MM.1S (cell line): ENCODE data around the gene DLEC1.

ENCODE experiments used
- DNase-seq: peaks from one replicate; pipeline ENCODE4 v3.0.0-alpha.2; 2015
- H2AFZ ChIP-seq: fragments of 300-600 bp; sonication (generic); 2 replicates; pipeline ENCODE4 v1.6.0; 2016; ENCODE audit warnings: antibody characterized with exemption, low read length
- H3F3A ChIP-seq: fragments of 300-600 bp; sonication (generic); 2 replicates; pipeline ENCODE4 v1.6.1; 2016; ENCODE audit warnings: mild to moderate bottlenecking, antibody characterized with exemption, low read length, moderate library complexity, mixed read lengths; ENCODE audit not compliant: insufficient read depth
- H3K27ac ChIP-seq: fragments of 300-600 bp; sonication (generic); 2 replicates; pipeline ENCODE4 v1.5.1; 2016; ENCODE audit warnings: mild to moderate bottlenecking, low read length
- H3K27me3 ChIP-seq: fragments of 300-600 bp; sonication (generic); replicated peaks from 2 replicates; pipeline ENCODE4 v1.6.0; 2016; ENCODE audit warnings: low read length; ENCODE audit not compliant: insufficient read depth
- H3K36me3 ChIP-seq: fragments of 300-600 bp; sonication (generic); replicated peaks from 2 replicates; pipeline ENCODE4 v1.6.1; 2016; ENCODE audit warnings: mild to moderate bottlenecking, low read length, mixed read lengths; ENCODE audit not compliant: insufficient read depth
- H3K4me1 ChIP-seq: fragments of 300-600 bp; sonication (generic); 2 replicates; pipeline ENCODE4 v1.6.1; 2016; ENCODE audit warnings: low read length, mixed read lengths
- H3K4me2 ChIP-seq: fragments of 300-600 bp; sonication (generic); 2 replicates; pipeline ENCODE4 v1.6.0; 2016; ENCODE audit warnings: low read depth, low read length
- H3K4me3 ChIP-seq: fragments of 300-600 bp; sonication (generic); 2 replicates; pipeline ENCODE4 v1.5.1; 2016; ENCODE audit warnings: low read length, mixed read lengths
- H3K79me2 ChIP-seq: fragments of 300-600 bp; sonication (generic); 2 replicates; pipeline ENCODE4 v1.6.1; 2016; ENCODE audit warnings: mixed run types, low read length, mixed read lengths
- H3K9ac ChIP-seq: fragments of 300-600 bp; sonication (generic); 2 replicates; pipeline ENCODE4 v1.6.1; 2016; ENCODE audit warnings: low read length, mixed read lengths
- H3K9me2 ChIP-seq: fragments of 300-600 bp; sonication (generic); replicated peaks from 2 replicates; pipeline ENCODE4 v1.6.1; 2016; ENCODE audit warnings: mild to moderate bottlenecking, low read length, mixed read lengths; ENCODE audit not compliant: insufficient read depth
- H3K9me3 ChIP-seq: fragments of 300-600 bp; sonication (generic); replicated peaks from 2 replicates; pipeline ENCODE4 v1.6.1; 2016; ENCODE audit warnings: mild to moderate bottlenecking, low read length, mixed read lengths; ENCODE audit not compliant: insufficient read depth
- H4K20me1 ChIP-seq: fragments of 300-600 bp; sonication (generic); 2 replicates; pipeline ENCODE4 v1.6.1; 2016; ENCODE audit warnings: mild to moderate bottlenecking, low read length, moderate library complexity, mixed read lengths; ENCODE audit not compliant: insufficient read depth
- EZH2 ChIP-seq: fragments of 300-600 bp; sonication (generic); optimal IDR thresholded peaks from 2 replicates; pipeline ENCODE3; 2017; ENCODE audit warnings: low read depth, mild to moderate bottlenecking, antibody characterized with exemption, low read length, mixed read lengths
- EZH2phosphoT487 ChIP-seq: fragments of 300-600 bp; sonication (generic); IDR thresholded peaks from 2 replicates; pipeline ENCODE4 v1.6.1; 2018; ENCODE audit warnings: antibody characterized with exemption, low read length
- TF ChIP-seq, protein P1 (sequence below): fragments of 300-600 bp; sonication (generic); IDR thresholded peaks from 2 replicates; pipeline ENCODE4 v1.5.1; 2016; ENCODE audit warnings: antibody characterized with exemption, low read length, mixed read lengths

The DLEC1 gene

DNA sequence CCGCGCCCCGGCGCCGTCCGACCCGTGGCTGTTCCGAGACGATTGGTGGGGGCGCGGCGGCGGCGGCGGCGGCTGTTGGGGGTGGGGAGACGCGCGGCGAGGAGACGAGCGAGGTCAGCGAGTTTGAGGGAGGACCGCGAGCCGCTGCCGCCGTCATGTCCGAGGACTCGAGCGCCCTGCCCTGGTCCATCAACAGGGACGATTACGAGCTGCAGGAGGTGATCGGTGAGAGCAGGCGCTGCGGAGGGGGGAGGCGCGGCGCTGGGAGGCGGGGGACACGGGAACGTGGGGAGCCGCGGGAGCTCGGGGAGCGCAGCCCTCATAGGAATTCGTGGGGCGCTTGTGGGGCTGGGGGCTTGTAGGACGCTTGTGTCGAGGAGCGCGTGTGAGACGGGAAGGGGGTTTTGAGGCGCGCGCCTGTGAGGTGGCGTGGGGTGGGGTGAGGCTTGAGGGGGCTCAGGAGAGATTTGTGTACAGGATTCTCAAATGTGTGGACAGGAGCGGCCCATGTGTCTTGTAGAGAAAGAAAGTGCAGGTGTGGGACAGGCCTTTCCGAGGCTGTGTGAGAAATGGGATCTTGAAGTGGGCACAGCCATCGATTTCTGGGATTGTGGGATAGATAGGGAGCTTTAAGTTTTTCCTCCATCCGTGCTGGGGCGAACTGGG, 126.8 kb downstream of the DLEC1 start:
- Histone ChIP-seq H4K20me1 (no peaks in the 10 kb centered on the region), H3K4me3 (peak overlapping the region; percentile 87), H3K4me1 (no peaks in the 10 kb centered on the region), H3K4me2 (peak overlapping the region; percentile 65), H3K9me3 (no peaks in the 10 kb centered on the region), H3K9ac (peak overlapping the region; percentile 91), H3K27me3 (no peaks in the 10 kb centered on the region), H3K79me2 (peaks cover 53% of the 10 kb centered on the region), H3K9me2 (no peaks in the 10 kb centered on the region), H2AFZ (peak overlapping the region; percentile 74), H3K27ac (peak overlapping the region; percentile 91; the same call in 1 of the 2 replicates), H3K36me3 (no peaks in the 10 kb centered on the region), H3F3A (peaks cover 6% of the 10 kb centered on the region)
- no peak for DNase-seq
- no peak for TF ChIP-seq EZH2
- TF ChIP-seq EZH2phosphoT487 = no peak
- TF ChIP-seq, protein P1, sequence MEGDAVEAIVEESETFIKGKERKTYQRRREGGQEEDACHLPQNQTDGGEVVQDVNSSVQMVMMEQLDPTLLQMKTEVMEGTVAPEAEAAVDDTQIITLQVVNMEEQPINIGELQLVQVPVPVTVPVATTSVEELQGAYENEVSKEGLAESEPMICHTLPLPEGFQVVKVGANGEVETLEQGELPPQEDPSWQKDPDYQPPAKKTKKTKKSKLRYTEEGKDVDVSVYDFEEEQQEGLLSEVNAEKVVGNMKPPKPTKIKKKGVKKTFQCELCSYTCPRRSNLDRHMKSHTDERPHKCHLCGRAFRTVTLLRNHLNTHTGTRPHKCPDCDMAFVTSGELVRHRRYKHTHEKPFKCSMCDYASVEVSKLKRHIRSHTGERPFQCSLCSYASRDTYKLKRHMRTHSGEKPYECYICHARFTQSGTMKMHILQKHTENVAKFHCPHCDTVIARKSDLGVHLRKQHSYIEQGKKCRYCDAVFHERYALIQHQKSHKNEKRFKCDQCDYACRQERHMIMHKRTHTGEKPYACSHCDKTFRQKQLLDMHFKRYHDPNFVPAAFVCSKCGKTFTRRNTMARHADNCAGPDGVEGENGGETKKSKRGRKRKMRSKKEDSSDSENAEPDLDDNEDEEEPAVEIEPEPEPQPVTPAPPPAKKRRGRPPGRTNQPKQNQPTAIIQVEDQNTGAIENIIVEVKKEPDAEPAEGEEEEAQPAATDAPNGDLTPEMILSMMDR = no peak

DNA sequence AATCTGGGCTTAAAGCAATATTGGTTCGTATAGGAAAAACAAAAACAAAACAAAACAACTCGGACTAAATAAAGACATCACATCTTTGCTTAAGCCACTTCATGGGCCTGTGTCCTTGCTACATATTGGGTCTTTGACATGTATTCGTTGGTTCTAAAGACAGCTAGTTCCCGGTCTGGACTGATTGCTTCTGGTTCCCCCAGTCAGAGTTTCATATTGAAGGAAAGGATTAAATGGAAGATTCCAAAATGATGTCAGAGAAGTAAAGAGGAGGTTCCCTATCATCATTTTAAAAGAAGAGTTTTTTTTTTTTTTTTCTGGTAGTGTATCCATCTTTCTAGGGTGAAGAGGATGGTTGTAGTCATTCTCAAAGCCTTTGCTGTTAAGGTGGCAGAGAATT, 128.6 kb downstream of the DLEC1 start:
- no peak overlapping the region for H2AFZ ChIP-seq
- no peaks in the 10 kb centered on the region for H3K9me2 ChIP-seq
- no peaks in the 10 kb centered on the region for H3K36me3 ChIP-seq
- H3K4me2 ChIP-seq = no peak overlapping the region
- H3F3A ChIP-seq = peaks cover 6% of the 10 kb centered on the region
- H4K20me1 ChIP-seq = no peaks in the 10 kb centered on the region
- no peak overlapping the region for H3K27ac ChIP-seq
- no peaks in the 10 kb centered on the region for H3K9me3 ChIP-seq
- H3K9ac ChIP-seq = no peak overlapping the region
- no peak for DNase-seq
- no peaks in the 10 kb centered on the region for H3K4me1 ChIP-seq
- TF ChIP-seq, protein P1 = no peak
- no peak for TF ChIP-seq EZH2phosphoT487
- no peak for TF ChIP-seq EZH2
- H3K79me2 ChIP-seq = peaks cover 70% of the 10 kb centered on the region
- no peak overlapping the region for H3K4me3 ChIP-seq
- no peaks in the 10 kb centered on the region for H3K27me3 ChIP-seq

DNA sequence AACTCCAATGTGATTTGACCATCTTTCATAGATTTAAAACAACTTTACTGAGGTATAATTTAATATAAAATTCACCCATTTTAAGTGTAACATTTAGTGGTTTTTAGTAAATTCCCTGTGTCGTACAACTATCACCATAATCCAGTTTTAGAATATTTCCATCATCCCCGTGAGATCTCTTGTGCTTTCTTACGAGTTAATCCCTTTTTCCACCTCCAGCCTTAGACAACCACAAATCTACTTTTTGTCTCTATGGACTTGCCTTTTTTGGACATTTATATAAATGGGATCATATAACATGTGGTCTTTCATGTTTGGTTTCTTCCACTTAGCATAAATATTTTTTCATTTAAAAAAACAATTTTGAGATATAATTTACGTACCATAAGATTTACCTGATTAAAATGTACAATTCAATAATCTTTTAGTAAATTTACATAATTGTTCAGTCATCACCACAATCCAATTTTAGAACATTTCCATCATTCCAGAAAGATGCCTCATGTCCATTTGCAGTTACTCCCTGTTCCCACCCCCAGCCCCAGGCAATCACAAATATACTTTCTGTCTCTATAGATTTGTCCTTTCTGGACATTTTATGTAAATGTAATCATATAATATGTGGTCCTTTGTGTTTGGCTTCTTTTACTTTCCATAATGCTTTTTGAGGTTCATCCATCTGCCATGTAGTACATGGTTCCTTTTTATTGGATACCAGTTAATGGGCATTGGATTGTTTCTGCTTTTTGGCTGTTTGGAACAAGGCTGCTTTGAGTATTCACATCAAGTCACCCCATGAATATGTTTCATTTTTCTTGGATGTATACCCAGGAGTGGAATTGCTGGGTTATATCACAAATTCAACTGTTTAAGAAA, 129.4 kb downstream of the DLEC1 start:
- Histone ChIP-seq H3K4me1 (no peaks in the 10 kb centered on the region), H3K9ac (no peak overlapping the region), H3K79me2 (peaks cover 78% of the 10 kb centered on the region), H3K9me3 (no peaks in the 10 kb centered on the region), H3K4me3 (no peak overlapping the region), H3K36me3 (no peaks in the 10 kb centered on the region), H4K20me1 (no peaks in the 10 kb centered on the region), H3K4me2 (no peak overlapping the region), H3K27ac (no peak overlapping the region), H2AFZ (no peak overlapping the region), H3K9me2 (no peaks in the 10 kb centered on the region), H3K27me3 (no peaks in the 10 kb centered on the region), H3F3A (peaks cover 6% of the 10 kb centered on the region)
- no peak for DNase-seq
- TF ChIP-seq EZH2 (no peak), EZH2phosphoT487 (no peak)
- TF ChIP-seq, protein P1 = no peak
